Measurements from ENCODE around the gene MYADML2. TPM values are rescaled to one million over a fixed set of nuclear protein-coding genes. Genes with fewer than 3 reads are reported as not detected.

The MYADML2 gene
- total and polyA plus RNA-seq, 8 donors, result not detected

DNA sequence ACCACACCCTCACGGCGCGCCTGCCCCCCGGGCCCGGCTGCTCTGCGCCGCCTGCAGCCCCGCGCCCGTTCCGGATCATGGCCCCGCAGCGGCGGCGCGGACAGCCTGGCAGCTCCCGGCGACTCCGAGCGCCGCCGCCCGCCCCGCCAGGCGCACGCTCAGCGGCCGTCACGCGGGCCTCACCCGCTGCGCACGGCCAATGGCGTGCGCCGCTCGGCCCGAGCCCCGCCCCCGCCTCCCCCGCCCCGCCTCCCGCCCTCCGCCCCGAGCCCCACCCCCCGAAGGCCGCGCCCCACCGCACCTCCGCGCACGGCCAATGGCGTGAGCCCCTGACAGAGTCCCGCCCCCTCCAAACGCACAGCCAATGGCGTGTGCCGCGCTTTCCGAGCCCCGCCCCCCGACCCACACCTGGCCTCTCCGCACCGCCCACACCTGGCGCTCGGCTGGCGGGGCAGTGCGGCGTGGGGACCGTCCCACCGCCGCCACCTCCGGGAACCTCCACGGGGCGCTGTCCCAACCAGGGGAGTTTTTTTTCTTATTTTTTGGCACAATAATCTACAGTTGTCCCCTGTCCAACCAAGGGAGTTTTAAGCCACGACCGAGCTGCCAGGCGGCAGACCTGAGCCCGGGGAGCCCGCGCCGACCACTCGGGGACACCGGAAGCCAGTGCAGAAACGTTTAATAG lies 35.6 kb downstream of the MYADML2 start, which contains the start of gene PCYT2:
TSS of gene PCYT2 (minus strand) at position 123 of the 685 bp plus-strand sequence. CDS start at position 79, 44 bp downstream.
- 2 to 7% (median 3%) methylated on average over 20 to 84 of the region's 84 CpGs for WGBS, 5 donors
- Histone ChIP-seq H3K27me3 (no peaks in the 10 kb centered on the region), H3K4me3 (peak within 1 kb of the TSS; percentile 67 to 82 (median 76)), H3K9me3 (no peaks in the 10 kb centered on the region), H3K27ac (peak within 1 kb of the TSS; percentile 78 to 91 (median 85)), H3K36me3 (peaks cover 55 to 75% (median 71%) of the 10 kb centered on the region in 4 donors), H3K4me1 (peaks cover 13 to 57% (median 44%) of the 10 kb centered on the region in 4 donors)
- peak; percentile 96 to 97 for DNase-seq
- TF ChIP-seq EP300 (IDR thresholded peaks at IDR 0.05) (no peak), POLR2A (IDR thresholded peaks at IDR 0.05) (no peak), POLR2AphosphoS5 (IDR thresholded peaks at IDR 0.05) (peak in 1 of 3 donors; percentile 63)
- TF ChIP-seq, protein P1, sequence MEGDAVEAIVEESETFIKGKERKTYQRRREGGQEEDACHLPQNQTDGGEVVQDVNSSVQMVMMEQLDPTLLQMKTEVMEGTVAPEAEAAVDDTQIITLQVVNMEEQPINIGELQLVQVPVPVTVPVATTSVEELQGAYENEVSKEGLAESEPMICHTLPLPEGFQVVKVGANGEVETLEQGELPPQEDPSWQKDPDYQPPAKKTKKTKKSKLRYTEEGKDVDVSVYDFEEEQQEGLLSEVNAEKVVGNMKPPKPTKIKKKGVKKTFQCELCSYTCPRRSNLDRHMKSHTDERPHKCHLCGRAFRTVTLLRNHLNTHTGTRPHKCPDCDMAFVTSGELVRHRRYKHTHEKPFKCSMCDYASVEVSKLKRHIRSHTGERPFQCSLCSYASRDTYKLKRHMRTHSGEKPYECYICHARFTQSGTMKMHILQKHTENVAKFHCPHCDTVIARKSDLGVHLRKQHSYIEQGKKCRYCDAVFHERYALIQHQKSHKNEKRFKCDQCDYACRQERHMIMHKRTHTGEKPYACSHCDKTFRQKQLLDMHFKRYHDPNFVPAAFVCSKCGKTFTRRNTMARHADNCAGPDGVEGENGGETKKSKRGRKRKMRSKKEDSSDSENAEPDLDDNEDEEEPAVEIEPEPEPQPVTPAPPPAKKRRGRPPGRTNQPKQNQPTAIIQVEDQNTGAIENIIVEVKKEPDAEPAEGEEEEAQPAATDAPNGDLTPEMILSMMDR (IDR thresholded peaks at IDR 0.05), result peak in 1 of 7 experiments; percentile 30
- intact Hi-C loops (cut with DNase I; ENCODE audit: low total_unique reads), result no loop called here

DNA sequence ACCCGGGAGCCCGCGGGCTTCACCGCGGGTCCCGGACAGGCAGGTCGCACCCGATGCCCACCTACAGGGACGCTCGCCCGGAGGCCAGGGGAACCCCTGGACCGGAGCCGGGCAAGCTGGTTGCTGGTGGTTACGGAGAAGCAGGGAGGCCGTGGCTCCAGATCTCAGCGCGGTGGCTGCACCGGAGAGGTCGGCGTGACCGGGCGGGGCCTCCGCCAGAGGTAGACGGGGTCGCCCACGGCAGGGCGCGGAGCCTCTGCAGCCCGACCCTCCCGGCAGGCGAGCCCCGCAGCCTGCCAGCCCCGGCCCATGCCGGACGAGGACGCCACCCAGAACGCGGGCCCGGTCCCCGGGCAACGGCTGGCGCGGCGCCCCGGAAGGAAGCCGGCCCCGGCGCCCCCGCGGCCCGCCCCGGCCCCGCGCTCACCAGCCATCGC lies 36.2 kb downstream of the MYADML2 start:
- WGBS, 5 donors, result 0 to 2% (median 1%) methylated on average over 3 to 55 of the region's 55 CpGs
- Histone ChIP-seq H3K4me3 (peak overlapping the region; percentile 67 to 82 (median 76)), H3K27ac (peak overlapping the region; percentile 74 to 91 (median 85)), H3K4me1 (peaks cover 10 to 52% (median 38%) of the 10 kb centered on the region in 4 donors), H3K27me3 (no peaks in the 10 kb centered on the region), H3K36me3 (peaks cover 59 to 77% (median 75%) of the 10 kb centered on the region in 4 donors), H3K9me3 (no peaks in the 10 kb centered on the region)
- DNase-seq, result peak; percentile 30 to 57
- intact Hi-C loops (cut with DNase I; ENCODE audit: low total_unique reads), result no loop called here
- TF ChIP-seq POLR2AphosphoS5 (IDR thresholded peaks at IDR 0.05), result no peak
- TF ChIP-seq, protein P1 (IDR thresholded peaks at IDR 0.05), result no peak
- TF ChIP-seq POLR2A (IDR thresholded peaks at IDR 0.05), result no peak
- no peak for TF ChIP-seq EP300 (IDR thresholded peaks at IDR 0.05)

DNA sequence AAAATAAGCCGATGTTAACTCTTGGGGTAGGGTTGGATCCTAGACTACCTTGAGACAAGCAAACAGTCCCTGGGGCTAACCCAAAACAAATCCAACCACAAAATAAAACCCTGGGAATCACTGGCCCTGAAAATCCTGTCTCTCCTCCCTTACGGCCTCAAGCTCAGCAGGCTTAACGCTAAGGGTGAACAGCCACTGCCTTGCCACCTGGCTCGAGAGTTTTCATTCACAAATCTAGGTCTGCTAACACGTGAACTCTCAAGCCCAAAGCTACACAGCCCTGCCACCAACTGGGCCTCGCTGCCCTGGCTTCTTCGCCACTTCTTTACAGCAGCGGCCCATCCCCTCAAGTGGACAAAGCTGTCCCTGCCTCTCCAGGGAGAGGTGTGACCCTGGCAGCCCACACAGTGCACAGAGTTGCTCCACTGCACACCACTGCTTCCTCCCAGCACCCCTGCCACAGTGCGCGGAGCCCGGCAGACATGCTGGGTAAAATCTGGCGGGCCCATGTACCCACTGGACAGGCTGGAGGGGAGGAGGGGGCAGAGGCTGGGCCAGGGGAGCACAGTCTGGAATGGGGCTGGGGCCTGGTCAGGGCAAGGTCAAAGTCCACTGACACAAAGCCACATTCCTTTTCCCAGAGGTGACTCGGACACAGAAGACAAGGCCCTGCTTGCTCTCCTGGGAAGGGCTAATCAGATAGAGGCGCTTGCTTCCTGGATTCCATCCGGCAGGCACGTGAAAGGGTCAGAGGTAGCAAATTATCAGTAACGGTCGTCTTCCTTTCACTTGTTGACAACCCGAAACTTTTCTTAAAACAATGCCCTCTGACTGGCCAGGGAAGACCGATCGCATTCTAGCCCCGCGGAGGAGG lies 36.8 kb downstream of the MYADML2 start:
- 22 to 35% (median 27%) methylated on average over 20 to 23 of the region's 23 CpGs for WGBS, 5 donors
- Histone ChIP-seq H3K9me3 (no peaks in the 10 kb centered on the region), H3K27ac (peak overlapping the region; percentile 74 to 91 (median 85)), H3K4me3 (peak overlapping the region; percentile 67 to 82 (median 76)), H3K4me1 (peaks cover 8 to 46% (median 34%) of the 10 kb centered on the region in 4 donors), H3K36me3 (peaks cover 61 to 77% (median 75%) of the 10 kb centered on the region in 4 donors), H3K27me3 (no peaks in the 10 kb centered on the region)
- DNase-seq, result peak; percentile 62 to 74
- TF ChIP-seq POLR2AphosphoS5 (IDR thresholded peaks at IDR 0.05) (peak in 2 of 3 donors; percentile 42 to 50), EP300 (IDR thresholded peaks at IDR 0.05) (no peak)
- TF ChIP-seq, protein P1 (IDR thresholded peaks at IDR 0.05), result no peak
- intact Hi-C loops (cut with DNase I; ENCODE audit: low total_unique reads), result no loop called here

DNA sequence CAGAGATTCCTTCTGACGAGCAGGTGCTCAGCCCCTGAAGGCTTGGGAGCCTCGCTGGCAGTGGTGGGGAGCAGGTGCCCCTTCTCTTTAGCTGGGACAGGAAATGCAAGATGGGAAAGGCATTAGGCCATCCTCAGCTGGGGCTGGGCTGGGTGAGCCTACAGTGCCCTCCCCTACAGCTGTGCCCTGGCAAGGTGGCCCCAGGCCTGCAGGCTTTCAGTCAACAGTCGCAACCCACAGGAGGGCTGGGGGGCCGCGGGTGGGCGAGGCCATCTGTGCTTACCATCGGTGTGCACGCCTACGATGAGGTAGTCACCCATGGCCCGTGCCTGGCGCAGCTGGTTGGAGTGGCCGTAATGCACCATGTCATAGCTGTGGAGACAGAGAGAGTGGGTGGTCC lies 37.8 kb downstream of the MYADML2 start:
- H3K4me3 ChIP-seq, result no peak overlapping the region
- no peak overlapping the region for H3K27ac ChIP-seq
- TF ChIP-seq, protein P1 (IDR thresholded peaks at IDR 0.05), result no peak
- no peak for TF ChIP-seq POLR2AphosphoS5 (IDR thresholded peaks at IDR 0.05)
- TF ChIP-seq EP300 (IDR thresholded peaks at IDR 0.05), result no peak
- TF ChIP-seq POLR2A (IDR thresholded peaks at IDR 0.05), result no peak
- peaks cover 59 to 77% (median 75%) of the 10 kb centered on the region in 4 donors for H3K36me3 ChIP-seq
- WGBS, 5 donors, result 77 to 97% (median 91%) methylated on average over 7 to 12 of the region's 12 CpGs
- H3K27me3 ChIP-seq, result no peaks in the 10 kb centered on the region
- intact Hi-C loops (cut with DNase I; ENCODE audit: low total_unique reads), result no loop called here
- H3K9me3 ChIP-seq, result no peaks in the 10 kb centered on the region
- DNase-seq, result no peak
- peaks cover 8 to 46% (median 33%) of the 10 kb centered on the region in 4 donors for H3K4me1 ChIP-seq
